ENCODE results near the gene CMTM8.

DNA sequence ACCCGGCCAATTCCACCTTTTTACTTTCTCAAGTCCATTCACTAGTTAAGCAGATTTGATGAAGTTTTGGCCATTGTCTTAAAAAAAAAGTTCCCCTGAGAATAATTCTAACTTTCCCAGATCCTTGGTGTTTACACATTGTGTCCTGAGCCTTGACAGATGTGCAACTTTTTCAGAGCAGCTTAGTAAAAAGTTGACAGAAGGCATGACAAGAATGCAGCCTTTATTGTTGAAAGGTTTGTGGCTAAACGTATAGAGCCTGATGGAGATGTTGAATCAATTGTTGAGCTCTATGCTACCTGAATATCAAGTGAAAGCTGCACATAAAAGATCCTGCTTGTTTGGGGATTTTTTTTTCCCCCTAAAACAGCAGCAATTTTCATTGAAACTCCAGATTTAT, 77.8 kb downstream of the CMTM8 start:
- TF ChIP-seq CTCF (IDR thresholded peaks at IDR 0.05) (no peak), POLR2A (IDR thresholded peaks at IDR 0.05) (no peak), POLR2AphosphoS5 (IDR thresholded peaks at IDR 0.05) (no peak), EP300 (IDR thresholded peaks at IDR 0.05) (no peak)
